Gastroesophageal sphincter (tissue), 3 donors: ENCODE measurements around the gene NEUROD2.

Source experiments
- EP300 ChIP-seq: sonication (generic); formaldehyde crosslinking; IDR thresholded peaks from one replicate; pipeline ENCODE4 v1.6.1; 2017; ENCODE audit warnings: antibody characterized with exemption, mild to moderate bottlenecking
- POLR2AphosphoS5 ChIP-seq: sonication (generic); formaldehyde crosslinking; IDR thresholded peaks from one replicate; pipeline ENCODE4 v1.6.1; 2017; ENCODE audit warnings: antibody characterized with exemption
- TF ChIP-seq, protein P1 (sequence below), 4 experiments: fragments of 200-600 bp in 2 of 4; fragments of 450-650 bp in 2 of 4; sonication (generic) in 1 of 4; IDR thresholded peaks; one replicate each; pipeline ENCODE4 v1.5.1; 2017 to 2019; ENCODE audit warnings: antibody characterized with exemption in 4 of 4, mild to moderate bottlenecking in 2 of 4, moderate library complexity in 2 of 4

DNA sequence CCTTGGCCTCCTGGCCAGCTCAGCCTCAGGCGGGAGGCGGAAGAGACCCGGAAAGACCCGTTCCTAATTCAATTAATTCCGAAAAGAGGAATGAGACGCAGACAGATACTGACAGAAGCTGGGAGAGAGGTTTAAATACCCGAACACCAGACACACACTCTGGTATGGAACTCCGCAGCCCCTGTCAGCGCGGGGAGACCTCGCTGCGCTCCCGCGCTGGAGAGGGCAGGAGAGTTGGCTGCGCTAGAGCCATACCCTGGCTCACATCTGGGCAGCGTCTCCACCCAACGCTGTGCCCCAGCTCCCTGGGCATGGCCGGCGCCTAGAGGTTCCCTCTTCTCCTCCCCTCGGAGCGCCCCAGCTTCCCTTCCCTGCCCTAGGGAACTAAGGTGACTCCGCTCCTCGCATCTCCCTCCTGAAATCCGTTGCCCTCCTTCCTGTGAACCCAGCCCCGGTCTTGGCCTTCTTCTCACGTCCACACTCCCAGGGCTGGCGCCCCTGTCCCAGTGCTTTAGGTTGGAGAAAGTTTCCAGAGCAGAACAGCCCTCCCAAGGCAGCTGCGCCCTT lies 8.0 kb downstream of the NEUROD2 start:
- TF ChIP-seq, protein P1, sequence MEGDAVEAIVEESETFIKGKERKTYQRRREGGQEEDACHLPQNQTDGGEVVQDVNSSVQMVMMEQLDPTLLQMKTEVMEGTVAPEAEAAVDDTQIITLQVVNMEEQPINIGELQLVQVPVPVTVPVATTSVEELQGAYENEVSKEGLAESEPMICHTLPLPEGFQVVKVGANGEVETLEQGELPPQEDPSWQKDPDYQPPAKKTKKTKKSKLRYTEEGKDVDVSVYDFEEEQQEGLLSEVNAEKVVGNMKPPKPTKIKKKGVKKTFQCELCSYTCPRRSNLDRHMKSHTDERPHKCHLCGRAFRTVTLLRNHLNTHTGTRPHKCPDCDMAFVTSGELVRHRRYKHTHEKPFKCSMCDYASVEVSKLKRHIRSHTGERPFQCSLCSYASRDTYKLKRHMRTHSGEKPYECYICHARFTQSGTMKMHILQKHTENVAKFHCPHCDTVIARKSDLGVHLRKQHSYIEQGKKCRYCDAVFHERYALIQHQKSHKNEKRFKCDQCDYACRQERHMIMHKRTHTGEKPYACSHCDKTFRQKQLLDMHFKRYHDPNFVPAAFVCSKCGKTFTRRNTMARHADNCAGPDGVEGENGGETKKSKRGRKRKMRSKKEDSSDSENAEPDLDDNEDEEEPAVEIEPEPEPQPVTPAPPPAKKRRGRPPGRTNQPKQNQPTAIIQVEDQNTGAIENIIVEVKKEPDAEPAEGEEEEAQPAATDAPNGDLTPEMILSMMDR (IDR thresholded peaks at IDR 0.05), result no peak
- no peak for TF ChIP-seq POLR2AphosphoS5
- TF ChIP-seq EP300, result no peak
